Stimulated activated CD4-positive, alpha-beta T cell treated with anti-CD3 and anti-CD28 coated beads, Interleukin-4, amount 100 ng/mL, for 4 hours (primary cell): ENCODE data around the gene NTN5.
"Not testable (repeated sequence)": the region's sequence is repeated elsewhere in the genome, so short reads cannot be mapped to it uniquely, and the experiment has no call there.

Source experiments
- DNase-seq, 2 experiments: peaks; one replicate each; pipeline ENCODE4 v3.0.0-alpha.2; 2020

Gene NTN5, protein sequence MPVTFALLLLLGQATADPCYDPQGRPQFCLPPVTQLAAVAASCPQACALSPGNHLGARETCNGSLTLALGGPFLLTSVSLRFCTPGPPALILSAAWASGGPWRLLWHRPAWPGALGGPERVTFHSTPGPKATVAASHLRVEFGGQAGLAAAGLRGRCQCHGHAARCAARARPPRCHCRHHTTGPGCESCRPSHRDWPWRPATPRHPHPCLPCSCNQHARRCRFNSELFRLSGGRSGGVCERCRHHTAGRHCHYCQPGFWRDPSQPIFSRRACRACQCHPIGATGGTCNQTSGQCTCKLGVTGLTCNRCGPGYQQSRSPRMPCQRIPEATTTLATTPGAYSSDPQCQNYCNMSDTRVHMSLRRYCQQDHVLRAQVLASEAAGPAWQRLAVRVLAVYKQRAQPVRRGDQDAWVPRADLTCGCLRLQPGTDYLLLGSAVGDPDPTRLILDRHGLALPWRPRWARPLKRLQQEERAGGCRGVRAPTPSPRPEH

DNA sequence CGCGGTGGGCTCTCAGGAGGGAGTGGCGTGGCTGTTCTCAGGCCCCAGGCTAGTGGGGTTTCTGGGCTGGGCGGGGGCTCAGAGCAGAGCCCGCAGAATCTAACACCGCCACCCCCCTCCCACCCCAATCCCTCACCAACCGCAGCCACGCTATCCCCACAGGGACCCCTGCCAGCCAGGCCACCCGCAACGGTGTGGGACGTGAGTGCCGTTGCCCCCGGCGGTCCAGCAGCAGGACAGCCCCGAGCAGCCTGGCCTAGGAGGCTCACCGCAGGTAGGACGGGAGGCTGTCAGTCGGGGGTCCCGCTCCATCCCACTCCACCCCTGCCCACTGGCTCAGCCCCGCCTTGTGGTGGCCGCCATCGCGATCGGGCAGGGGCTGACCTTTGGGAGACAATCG lies at the start of gene NTN5:
Gene NTN5, minus strand, starts transcription at position 24 of the 400 bp plus-strand sequence. CDS start 2,031 bp downstream, outside the sequence.
- DNase-seq = no peak

DNA sequence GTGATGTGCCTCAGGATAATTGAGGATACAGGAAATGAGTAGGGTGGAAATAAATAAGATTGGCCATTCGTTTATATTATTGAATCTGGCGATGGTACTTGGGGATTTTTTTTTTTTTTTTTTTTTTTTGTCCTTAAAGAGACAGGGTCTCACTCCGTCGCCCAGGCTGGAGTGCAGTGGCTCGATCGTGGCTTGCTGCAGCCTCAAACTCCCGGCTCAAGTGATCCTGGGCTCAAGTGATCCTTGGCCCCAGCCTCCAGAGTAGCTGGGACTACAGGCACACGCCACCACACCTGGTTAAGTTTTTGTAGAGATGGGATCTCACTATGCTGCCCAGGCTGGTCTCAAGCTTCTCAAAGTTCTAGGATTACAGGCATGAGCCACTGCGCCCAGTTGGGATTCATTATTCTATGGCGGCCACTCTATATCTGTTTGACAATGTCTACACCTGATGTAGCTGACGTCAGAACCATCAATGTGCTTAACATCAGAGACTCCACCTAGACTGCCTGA lies 49.4 kb upstream of the NTN5 start:
- no peak for DNase-seq

- DNase-seq = peak; percentile 84 to 89
These were observed 47.9 kb upstream of the NTN5 start for GRCh38 chr19:48720613-48721296.

DNA sequence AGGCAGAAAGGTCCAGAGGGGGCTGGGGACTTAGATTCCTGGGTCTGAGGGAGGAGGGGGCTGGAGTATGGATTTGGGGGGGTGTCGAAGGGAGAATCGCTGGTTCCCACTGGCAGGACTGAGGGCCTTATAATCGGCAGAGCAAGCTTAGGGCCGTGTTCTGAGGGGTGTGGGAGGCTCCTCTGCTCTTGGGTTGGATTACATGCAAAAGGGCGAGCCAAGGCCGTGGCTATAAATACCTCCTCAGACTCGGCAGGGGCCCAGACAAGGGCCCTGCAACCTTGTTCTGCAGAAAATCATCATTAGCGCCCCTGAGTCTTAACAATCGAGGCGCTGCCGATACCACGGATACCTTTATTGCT lies 47.4 kb upstream of the NTN5 start:
- DNase-seq = no peak

GRCh38 chr19:48719263-48720171 lies 46.7 kb upstream of the NTN5 start, which contains the start of gene MAMSTR:
MAMSTR (minus strand) TSS chr19:48719725; CDS start chr19:48719031, 694 bp downstream.
- DNase-seq = no peak

GRCh38 chr19:48718711-48719231 lies 46.0 kb upstream of the NTN5 start:
- DNase-seq = no peak

DNA sequence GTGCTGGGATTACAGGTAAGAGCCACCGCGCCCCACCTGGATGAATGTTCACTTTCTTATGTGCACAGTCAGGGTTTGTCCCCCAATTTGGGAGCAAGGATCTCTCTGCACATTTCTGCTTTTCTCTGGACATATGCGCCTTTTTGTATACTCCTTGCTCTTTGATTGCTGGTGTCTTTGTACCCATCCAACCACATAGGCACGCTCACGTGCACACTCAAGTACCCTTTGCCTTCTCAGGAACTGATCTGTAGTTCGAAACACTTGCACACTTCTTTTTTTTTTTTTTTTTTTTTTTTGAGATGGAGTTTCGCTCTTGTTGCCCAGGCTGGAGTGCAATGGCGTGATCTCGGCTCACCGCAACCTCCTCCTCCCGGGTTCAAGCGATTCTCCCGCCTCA lies 45.3 kb upstream of the NTN5 start:
- DNase-seq = not testable (repeated sequence)

- no peak for DNase-seq
These were observed 43.9 kb upstream of the NTN5 start for GRCh38 chr19:48716562-48717291.

DNA sequence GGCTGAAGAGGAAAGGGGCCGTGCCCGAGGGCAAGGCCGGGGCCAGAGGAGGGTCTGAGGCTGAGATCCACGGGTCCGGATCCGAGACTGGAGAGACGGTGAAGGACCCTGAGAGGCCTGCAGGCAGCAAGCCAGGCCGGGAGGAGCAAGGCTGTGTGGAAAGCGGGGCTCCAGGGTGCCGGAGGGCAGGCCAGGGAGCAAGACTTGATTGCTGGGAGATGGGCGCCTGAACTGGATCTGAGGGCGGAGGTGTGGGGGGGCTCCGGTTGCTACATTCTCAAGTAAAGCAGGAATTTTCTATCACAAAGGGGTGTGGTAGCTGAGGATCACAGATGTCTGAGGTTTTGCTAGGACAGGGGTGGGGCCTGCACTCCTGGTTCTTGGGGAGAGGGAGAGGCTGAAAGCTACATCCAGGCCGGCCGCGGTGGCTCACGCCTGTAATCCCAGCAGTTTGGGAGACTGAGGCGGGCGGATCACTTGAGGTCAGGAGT lies 42.9 kb upstream of the NTN5 start:
- no peak for DNase-seq

- no peak for DNase-seq
These were observed 42.2 kb upstream of the NTN5 start for GRCh38 chr19:48714759-48715675.

DNA sequence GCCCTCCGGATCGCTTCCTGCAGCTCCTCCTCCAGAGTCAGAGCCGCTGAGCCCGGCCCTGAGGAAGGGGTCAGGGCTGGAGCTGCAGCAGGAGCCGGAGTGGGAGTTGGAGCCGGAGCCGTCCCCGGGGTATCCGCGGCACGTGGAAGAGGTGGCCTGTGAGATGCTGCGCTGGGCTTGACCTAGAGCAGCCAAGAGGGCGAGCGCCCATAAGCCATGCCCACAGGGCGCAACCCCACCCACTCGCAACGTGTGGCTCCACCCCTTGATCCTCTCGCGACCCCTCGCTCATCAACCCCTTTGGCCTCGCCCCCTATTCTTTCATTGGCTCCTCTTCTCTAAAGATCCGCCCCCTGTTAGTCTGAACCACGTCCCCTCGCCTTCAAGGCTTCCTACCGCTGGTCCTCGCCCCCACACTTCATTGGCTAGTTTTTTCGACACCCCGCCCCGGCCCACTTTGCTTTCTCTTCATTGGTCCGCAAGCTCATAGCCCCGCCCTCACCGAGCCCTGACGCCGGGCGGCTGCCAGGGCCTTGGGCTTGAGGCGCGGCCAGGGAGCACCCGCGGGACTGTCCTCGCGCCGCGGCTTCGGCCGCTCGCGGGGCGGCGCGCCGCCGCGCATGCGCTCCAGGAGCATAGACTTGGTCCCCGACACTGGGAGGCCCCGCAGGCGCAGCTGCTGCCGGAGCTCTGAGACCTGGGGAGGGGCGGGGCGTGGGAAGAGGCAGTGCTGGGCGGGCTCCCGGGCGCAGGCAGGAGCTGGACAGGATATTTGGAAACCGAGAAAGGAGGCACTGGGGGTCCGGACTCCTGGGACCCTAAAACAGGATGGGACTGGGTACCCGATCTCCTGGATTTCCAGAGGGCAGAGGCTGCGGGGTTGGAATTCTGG lies 41.3 kb upstream of the NTN5 start:
- DNase-seq = peak; percentile 95 to 96

DNA sequence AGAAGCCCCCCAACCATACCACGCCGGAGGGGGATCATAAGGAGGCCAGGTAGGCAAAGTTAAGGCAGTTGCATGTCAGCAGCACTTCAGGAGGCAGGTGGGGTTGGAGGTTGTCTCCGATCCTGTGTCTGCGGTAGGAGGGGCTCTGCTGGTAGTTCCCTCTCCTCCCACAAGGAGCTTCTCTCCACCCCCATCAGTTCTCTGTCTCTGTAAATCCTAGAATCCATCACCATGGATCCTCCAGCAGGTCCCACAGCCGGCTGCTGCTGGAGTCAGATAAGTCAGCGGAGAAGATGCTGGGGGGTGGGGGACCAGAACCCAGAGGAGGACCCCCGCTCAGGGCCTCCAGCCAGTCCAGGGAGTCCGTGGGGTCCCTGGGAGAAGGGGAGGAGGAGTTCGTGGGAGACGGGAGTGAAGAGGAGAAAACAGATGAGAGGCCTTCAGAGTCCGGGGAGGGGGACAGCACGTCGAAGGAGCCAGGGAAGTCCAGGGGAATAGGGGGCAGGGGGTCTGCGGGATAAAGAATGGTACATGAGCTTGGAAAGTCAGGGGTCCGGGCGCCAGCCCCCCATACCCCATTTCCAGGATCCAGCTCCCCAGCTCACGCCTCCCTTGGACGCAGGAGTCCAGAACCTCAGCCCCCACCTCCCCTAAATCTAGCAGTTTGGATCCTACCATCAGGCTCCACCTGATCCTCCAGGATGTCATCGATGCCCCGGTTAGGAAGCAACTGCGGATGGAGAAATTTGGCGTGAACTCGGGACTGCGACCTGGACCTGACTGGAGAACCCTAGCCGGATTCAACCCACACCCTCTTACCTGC lies 40.4 kb upstream of the NTN5 start:
- DNase-seq = no peak

DNA sequence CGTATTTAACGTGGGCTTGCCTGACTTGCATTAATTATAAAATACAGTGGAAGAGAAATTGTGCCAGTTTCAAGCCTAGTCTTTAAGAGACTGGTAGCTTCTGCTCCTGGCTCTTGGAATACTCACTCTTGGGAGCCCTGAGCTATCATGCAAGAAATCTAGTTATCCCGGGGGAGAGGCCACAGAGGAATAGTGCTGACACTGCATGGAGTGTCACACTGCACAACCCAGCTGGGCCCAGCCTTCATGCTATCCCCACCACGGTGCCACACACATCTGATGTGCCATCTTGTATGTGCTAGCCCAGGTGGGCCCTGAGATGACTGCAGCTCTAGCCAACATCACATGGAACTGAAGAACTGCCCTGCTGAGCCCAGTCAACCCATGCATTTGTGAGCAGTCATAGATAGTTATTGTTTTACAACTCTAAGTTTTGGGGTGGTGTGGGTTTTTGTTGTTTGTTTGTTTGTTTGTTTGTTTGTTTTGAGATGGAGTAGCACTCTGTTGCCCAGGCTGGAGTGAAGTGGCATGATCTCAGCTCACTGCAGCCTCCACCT lies 38.4 kb upstream of the NTN5 start:
- no peak for DNase-seq

GRCh38 chr19:48708471-48708870 lies 35.7 kb upstream of the NTN5 start:
- no peak for DNase-seq

- no peak for DNase-seq
These were observed 32.6 kb upstream of the NTN5 start for GRCh38 chr19:48705431-48705830.

- DNase-seq = no peak
These were observed 30.5 kb upstream of the NTN5 start for GRCh38 chr19:48703316-48703715.

- no peak for DNase-seq
These were observed 29.9 kb upstream of the NTN5 start for GRCh38 chr19:48702701-48703100.

DNA sequence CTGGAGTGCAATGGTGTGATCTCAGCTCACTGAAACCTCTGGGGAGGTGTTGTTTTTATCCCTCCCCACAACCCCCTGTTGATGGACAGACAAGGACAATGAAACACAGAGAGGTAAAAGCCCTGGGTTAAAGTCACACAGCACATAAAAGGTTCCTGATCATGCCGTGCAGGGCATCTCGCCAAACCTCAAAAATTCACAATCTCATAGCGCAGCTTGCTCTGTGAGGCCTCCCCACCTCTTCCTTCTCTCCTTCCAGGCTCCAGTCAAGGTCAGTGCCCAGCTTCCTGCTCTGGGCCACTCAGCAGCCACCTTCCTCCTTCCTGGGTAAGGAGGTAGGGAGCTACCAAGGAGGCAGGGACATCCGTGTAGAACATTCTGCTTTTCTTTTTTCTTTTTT lies 25.2 kb upstream of the NTN5 start:
- DNase-seq = no peak
